Upper lobe of right lung (tissue), 1 donor: ENCODE data around the gene TTC28. TPM values are rescaled to one million over a fixed set of nuclear protein-coding genes. Genes with fewer than 3 reads are reported as not detected.

Experiments used
- ATAC-seq: fragments of 200-7000 bp; cut with Tn5 transposase; one replicate; pipeline ENCODE4 v1.9.1; 2020; ENCODE audit warnings: mild to moderate bottlenecking, moderate library complexity
- DNase-seq: peaks from one replicate; pipeline ENCODE4 v3.0.0-alpha.2; 2020
- H3K27ac ChIP-seq: fragments of 200-600 bp; one replicate; pipeline ENCODE4 v1.8.0; 2022
- H3K27me3 ChIP-seq: fragments of 200-600 bp; one replicate; pipeline ENCODE4 v1.8.0; 2022; ENCODE audit warnings: mild to moderate bottlenecking
- H3K36me3 ChIP-seq: fragments of 200-600 bp; one replicate; pipeline ENCODE4 v1.8.0; 2022
- H3K4me1 ChIP-seq: fragments of 200-600 bp; one replicate; pipeline ENCODE4 v1.8.0; 2022
- H3K4me3 ChIP-seq: fragments of 200-600 bp; one replicate; pipeline ENCODE4 v1.8.0; 2022; ENCODE audit warnings: mild to moderate bottlenecking
- H3K9me3 ChIP-seq: fragments of 200-600 bp; one replicate; pipeline ENCODE4 v1.8.0; 2022
- CTCF ChIP-seq: fragments of 200-600 bp; IDR thresholded peaks from one replicate; pipeline ENCODE4 v1.8.0; 2022; ENCODE audit warnings: antibody characterized with exemption
- intact Hi-C: fragments of 100-400 bp; cut with DNase I; formaldehyde crosslinking; loops from one replicate; pipeline ENCODE4 v1.11.0; 2022
- microRNA-seq: library from miRNA; unstranded; fragments of <30 nt; microRNA quantifications from one replicate; pipeline ENCODE4 v1.2.0, GENCODE V29; 2020; ENCODE audit warnings: borderline microRNAs expressed
- total RNA-seq: library from RNA; stranded (reverse); fragmentation: NEBNext Ultra II Directional; extraction: Animal tissue kit (Norgen Biotek cat#: 25700); gene quantifications from one replicate; pipeline ENCODE4 v1.2.1, GENCODE V29; 2021
- donor health status: DM: no; HTN: yes; CAD: no; lungs with severe emphysema.

Gene TTC28
- total RNA-seq, 1 donor from 2014 or later: 48.7 TPM

DNA sequence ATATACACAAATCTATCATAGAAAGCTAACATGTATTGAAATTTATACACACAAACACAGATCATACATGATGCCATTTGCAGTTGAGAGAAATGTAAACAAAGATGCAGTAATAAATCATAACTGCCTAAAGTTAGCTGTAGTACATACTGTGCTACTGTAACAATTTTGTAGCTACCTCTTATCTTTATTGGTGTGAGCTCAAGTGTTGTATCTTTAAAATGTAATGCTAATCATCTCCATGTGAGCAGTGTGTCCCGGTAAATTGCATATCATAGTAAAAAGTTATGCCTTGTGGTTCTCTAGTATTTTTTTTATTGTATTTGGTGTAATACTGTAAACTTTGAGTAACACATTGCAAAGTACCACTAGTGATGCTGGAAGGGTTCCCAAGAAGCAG, 743.7 kb downstream of the TTC28 start:
- H3K36me3 ChIP-seq: no peaks in the 10 kb centered on the region
- DNase-seq (no peak), ATAC-seq (no peak)
- H3K4me1 ChIP-seq: no peaks in the 10 kb centered on the region
- no peak overlapping the region for H3K4me3 ChIP-seq
- no peak for TF ChIP-seq CTCF
- intact Hi-C loops: no loop called here
- no peak overlapping the region for H3K27ac ChIP-seq
- no peaks in the 10 kb centered on the region for H3K27me3 ChIP-seq
- H3K9me3 ChIP-seq: no peaks in the 10 kb centered on the region

DNA sequence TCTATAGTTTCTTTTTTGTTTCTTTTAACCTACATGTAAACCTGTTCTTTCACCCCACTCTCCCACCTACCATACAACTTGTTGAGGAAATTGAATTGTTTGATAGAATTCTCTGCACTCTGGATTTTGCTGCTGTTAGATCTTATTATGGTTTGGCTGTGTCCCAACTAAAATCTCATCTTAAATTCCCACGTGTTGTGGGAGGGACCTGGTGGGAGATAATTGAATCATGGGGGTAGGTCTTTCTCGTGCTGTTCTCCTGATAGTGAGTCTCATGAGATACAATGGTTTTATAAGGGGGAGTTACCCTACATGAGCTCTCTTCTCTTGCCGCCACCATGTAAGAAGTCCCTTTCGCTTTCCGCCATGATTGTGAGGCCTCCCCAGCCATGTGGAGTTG, 745.6 kb downstream of the TTC28 start:
- Histone ChIP-seq H3K9me3 (no peaks in the 10 kb centered on the region), H3K4me1 (no peaks in the 10 kb centered on the region)
- intact Hi-C loops: no loop called here

GRCh38 chr22:27933186-27933983, 746.3 kb downstream of the TTC28 start:
- TF ChIP-seq CTCF: no peak
- no peak overlapping the region for H3K27ac ChIP-seq
- no peak for ATAC-seq

More for the DNA sequence above, 745.6 kb downstream of the TTC28 start:
- ATAC-seq (no peak), DNase-seq (no peak)
- H3K27me3 ChIP-seq: no peaks in the 10 kb centered on the region
- H3K27ac ChIP-seq: no peak overlapping the region
- H3K4me3 ChIP-seq: no peak overlapping the region
- no peaks in the 10 kb centered on the region for H3K36me3 ChIP-seq
- no peak for TF ChIP-seq CTCF

GRCh38 chr22:27930331-27931060, 749.1 kb downstream of the TTC28 start:
- ATAC-seq: no peak
- intact Hi-C loops: no loop called here
- no peak for TF ChIP-seq CTCF
- no peak overlapping the region for H3K27ac ChIP-seq
- DNase-seq: no peak
- H3K4me3 ChIP-seq: no peak overlapping the region
- no peaks in the 10 kb centered on the region for H3K36me3 ChIP-seq
- H3K4me1 ChIP-seq: no peaks in the 10 kb centered on the region
- H3K27me3 ChIP-seq: no peaks in the 10 kb centered on the region
- H3K9me3 ChIP-seq: no peaks in the 10 kb centered on the region

More at GRCh38 chr22:27933186-27933983, 746.3 kb downstream of the TTC28 start:
- H3K4me1 ChIP-seq: no peaks in the 10 kb centered on the region
- H3K27me3 ChIP-seq: no peaks in the 10 kb centered on the region
- no peak overlapping the region for H3K4me3 ChIP-seq
- no peaks in the 10 kb centered on the region for H3K9me3 ChIP-seq
- DNase-seq: no peak
- no peaks in the 10 kb centered on the region for H3K36me3 ChIP-seq
- intact Hi-C loops: no loop called here

Small RNAs within 50 kb of the gene (microRNA-seq; reads per million reads assigned to microRNA genes)
- not detected for gene MIR5739

Other genes with a start within 250 kb of the TTC28 start
- 9.2 TPM for gene CHEK2, start 62.0 kb upstream of the TTC28 start, total RNA-seq
- gene HSCB, start 62.2 kb upstream of the TTC28 start, total RNA-seq: 12.0 TPM
- 19.7 TPM for gene CCDC117, start 92.9 kb upstream of the TTC28 start, total RNA-seq
- gene XBP1, start 120.7 kb upstream of the TTC28 start, total RNA-seq: 255 TPM
- 15.8 TPM for gene ZNRF3, start 203.7 kb upstream of the TTC28 start, total RNA-seq